Ishikawa (cell line): ENCODE data around the gene ESR1.

Experiments
- EP300 ChIP-seq: IDR thresholded peaks from 2 replicates; pipeline ENCODE4 v1.6.1; 2012; ENCODE audit warnings: borderline replicate concordance
- FOXM1 ChIP-seq: IDR thresholded peaks from 2 replicates; pipeline ENCODE4 v1.6.1; 2012; ENCODE audit warnings: low read depth, borderline replicate concordance
- TEAD4 ChIP-seq: IDR thresholded peaks from 2 replicates; pipeline ENCODE4 v1.6.1; 2012
- TF ChIP-seq, protein P1 (sequence below): IDR thresholded peaks from 2 replicates; pipeline ENCODE4 v1.6.1; 2012; ENCODE audit warnings: low read depth, mild to moderate bottlenecking
- TF ChIP-seq, protein P2 (sequence below): IDR thresholded peaks from 2 replicates; pipeline ENCODE4 v1.6.1; 2012

DNA sequence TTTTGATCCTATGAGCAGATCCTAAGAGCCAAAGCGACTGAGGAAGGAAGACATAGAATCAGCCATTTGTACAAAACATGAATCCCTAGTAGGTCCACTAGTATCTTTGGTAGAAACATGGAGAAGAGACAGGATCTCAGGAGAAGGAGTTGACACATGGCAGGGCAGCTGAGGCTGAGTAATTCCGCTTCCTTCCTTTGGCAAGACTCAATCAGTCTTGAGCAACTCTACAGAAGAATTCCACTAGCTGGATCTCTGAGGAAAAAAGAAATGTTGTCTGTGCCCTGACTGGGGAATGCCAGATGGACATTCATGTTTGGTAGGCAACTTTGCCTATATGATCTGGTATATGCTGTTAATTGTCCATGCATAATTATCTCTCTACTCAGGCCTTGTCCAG, 35.3 kb downstream of the ESR1 start:
- TF ChIP-seq EP300 (no peak), FOXM1 (no peak), TEAD4 (no peak)
- TF ChIP-seq, protein P1, sequence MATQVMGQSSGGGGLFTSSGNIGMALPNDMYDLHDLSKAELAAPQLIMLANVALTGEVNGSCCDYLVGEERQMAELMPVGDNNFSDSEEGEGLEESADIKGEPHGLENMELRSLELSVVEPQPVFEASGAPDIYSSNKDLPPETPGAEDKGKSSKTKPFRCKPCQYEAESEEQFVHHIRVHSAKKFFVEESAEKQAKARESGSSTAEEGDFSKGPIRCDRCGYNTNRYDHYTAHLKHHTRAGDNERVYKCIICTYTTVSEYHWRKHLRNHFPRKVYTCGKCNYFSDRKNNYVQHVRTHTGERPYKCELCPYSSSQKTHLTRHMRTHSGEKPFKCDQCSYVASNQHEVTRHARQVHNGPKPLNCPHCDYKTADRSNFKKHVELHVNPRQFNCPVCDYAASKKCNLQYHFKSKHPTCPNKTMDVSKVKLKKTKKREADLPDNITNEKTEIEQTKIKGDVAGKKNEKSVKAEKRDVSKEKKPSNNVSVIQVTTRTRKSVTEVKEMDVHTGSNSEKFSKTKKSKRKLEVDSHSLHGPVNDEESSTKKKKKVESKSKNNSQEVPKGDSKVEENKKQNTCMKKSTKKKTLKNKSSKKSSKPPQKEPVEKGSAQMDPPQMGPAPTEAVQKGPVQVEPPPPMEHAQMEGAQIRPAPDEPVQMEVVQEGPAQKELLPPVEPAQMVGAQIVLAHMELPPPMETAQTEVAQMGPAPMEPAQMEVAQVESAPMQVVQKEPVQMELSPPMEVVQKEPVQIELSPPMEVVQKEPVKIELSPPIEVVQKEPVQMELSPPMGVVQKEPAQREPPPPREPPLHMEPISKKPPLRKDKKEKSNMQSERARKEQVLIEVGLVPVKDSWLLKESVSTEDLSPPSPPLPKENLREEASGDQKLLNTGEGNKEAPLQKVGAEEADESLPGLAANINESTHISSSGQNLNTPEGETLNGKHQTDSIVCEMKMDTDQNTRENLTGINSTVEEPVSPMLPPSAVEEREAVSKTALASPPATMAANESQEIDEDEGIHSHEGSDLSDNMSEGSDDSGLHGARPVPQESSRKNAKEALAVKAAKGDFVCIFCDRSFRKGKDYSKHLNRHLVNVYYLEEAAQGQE = no peak
- TF ChIP-seq, protein P2, sequence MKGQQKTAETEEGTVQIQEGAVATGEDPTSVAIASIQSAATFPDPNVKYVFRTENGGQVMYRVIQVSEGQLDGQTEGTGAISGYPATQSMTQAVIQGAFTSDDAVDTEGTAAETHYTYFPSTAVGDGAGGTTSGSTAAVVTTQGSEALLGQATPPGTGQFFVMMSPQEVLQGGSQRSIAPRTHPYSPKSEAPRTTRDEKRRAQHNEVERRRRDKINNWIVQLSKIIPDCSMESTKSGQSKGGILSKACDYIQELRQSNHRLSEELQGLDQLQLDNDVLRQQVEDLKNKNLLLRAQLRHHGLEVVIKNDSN = no peak
